Astrocyte (in vitro differentiated cells and primary cell): ENCODE data around the gene ALX4. TPM values are rescaled to one million over a fixed set of nuclear protein-coding genes. Genes with fewer than 3 reads are reported as not detected.

Experiments used
- DNase-seq: peaks from one replicate; pipeline ENCODE4 v3.0.0-alpha.2; 2010; ENCODE audit warnings: low read depth
- FAIRE-seq: peaks from 2 replicates; lab custom pipeline; 2011; peaks lifted over from hg19 to GRCh38; lab: Jason Lieb, UNC
- H2AFZ ChIP-seq: 2 replicates; pipeline ENCODE4 v1.6.0; 2012; ENCODE audit warnings: low read depth, low read length, inconsistent platforms
- H3K27ac ChIP-seq: 2 replicates; pipeline ENCODE4 v1.5.1; 2011; ENCODE audit warnings: low read depth, low read length, inconsistent platforms
- H3K27me3 ChIP-seq: 2 replicates; pipeline ENCODE4 v1.6.0; 2011; ENCODE audit warnings: low read length, inconsistent platforms; ENCODE audit not compliant: insufficient read depth
- H3K36me3 ChIP-seq: 2 replicates; pipeline ENCODE4 v1.5.1; 2011; ENCODE audit warnings: low read length, inconsistent platforms; ENCODE audit not compliant: insufficient read depth
- H3K4me1 ChIP-seq: 2 replicates; pipeline ENCODE4 v1.5.1; 2011; ENCODE audit warnings: low read length, inconsistent platforms; ENCODE audit not compliant: insufficient read depth
- H3K4me2 ChIP-seq: 2 replicates; pipeline ENCODE4 v1.6.0; 2012; ENCODE audit warnings: low read length, inconsistent platforms
- H3K4me3 ChIP-seq: 2 replicates; pipeline ENCODE4 v1.5.1; 2011; ENCODE audit warnings: low read depth, mild to moderate bottlenecking, low read length, inconsistent platforms; ENCODE audit not compliant: insufficient read depth
- H3K79me2 ChIP-seq: 2 replicates; pipeline ENCODE4 v1.6.0; 2012; ENCODE audit warnings: mild to moderate bottlenecking, low read length, inconsistent platforms; ENCODE audit not compliant: insufficient read depth
- H3K9ac ChIP-seq: 2 replicates; pipeline ENCODE4 v1.6.0; 2012; ENCODE audit warnings: mild to moderate bottlenecking, low read length, inconsistent platforms
- H3K9me3 ChIP-seq: 2 replicates; pipeline ENCODE4 v1.5.1; 2012; ENCODE audit warnings: low read depth, mild to moderate bottlenecking, low read length, inconsistent platforms; ENCODE audit not compliant: insufficient read depth
- H4K20me1 ChIP-seq: 2 replicates; pipeline ENCODE4 v1.6.0; 2012; ENCODE audit warnings: low read length, inconsistent platforms; ENCODE audit not compliant: insufficient read depth
- H3K27ac Mint-ChIP-seq: one replicate; pipeline ENCODE4 v1.8.0; 2021; ENCODE audit warnings: mild to moderate bottlenecking, mixed read lengths; ENCODE audit not compliant: unreplicated experiment
- H3K27me3 Mint-ChIP-seq: one replicate; pipeline ENCODE4 v1.8.0; 2021; ENCODE audit warnings: low read depth, mixed read lengths; ENCODE audit not compliant: unreplicated experiment
- H3K36me3 Mint-ChIP-seq: one replicate; pipeline ENCODE4 v1.8.0; 2021; ENCODE audit warnings: low read depth, mixed read lengths; ENCODE audit not compliant: unreplicated experiment
- H3K4me1 Mint-ChIP-seq: one replicate; pipeline ENCODE4 v1.8.0; 2021; ENCODE audit warnings: low read depth, mixed read lengths; ENCODE audit not compliant: unreplicated experiment
- H3K4me3 Mint-ChIP-seq: one replicate; pipeline ENCODE4 v1.8.0; 2021; ENCODE audit warnings: mild to moderate bottlenecking, moderate library complexity, mixed read lengths; ENCODE audit not compliant: unreplicated experiment
- H3K9me3 Mint-ChIP-seq: one replicate; pipeline ENCODE4 v1.8.0; 2021; ENCODE audit warnings: mild to moderate bottlenecking, mixed read lengths; ENCODE audit not compliant: unreplicated experiment
- EZH2 ChIP-seq: IDR thresholded peaks from 2 replicates; pipeline ENCODE4 v1.6.1; 2012; ENCODE audit warnings: mild to moderate bottlenecking, low read length, inconsistent platforms; ENCODE audit not compliant: insufficient read depth
- total RNA-seq: library from RNA; stranded (reverse); gene quantifications from 2 replicates; pipeline ENCODE4 v1.2.1, GENCODE V29; 2021
- TF ChIP-seq, protein P1 (sequence below): IDR thresholded peaks from 2 replicates; pipeline ENCODE4 v1.5.1; 2011; ENCODE audit warnings: low read depth, mild to moderate bottlenecking, inconsistent platforms, low read length, moderate library complexity; ENCODE audit not compliant: insufficient read depth

ALX4 gene
- total RNA-seq, 1 donor from 2014 or later, result not detected

DNA sequence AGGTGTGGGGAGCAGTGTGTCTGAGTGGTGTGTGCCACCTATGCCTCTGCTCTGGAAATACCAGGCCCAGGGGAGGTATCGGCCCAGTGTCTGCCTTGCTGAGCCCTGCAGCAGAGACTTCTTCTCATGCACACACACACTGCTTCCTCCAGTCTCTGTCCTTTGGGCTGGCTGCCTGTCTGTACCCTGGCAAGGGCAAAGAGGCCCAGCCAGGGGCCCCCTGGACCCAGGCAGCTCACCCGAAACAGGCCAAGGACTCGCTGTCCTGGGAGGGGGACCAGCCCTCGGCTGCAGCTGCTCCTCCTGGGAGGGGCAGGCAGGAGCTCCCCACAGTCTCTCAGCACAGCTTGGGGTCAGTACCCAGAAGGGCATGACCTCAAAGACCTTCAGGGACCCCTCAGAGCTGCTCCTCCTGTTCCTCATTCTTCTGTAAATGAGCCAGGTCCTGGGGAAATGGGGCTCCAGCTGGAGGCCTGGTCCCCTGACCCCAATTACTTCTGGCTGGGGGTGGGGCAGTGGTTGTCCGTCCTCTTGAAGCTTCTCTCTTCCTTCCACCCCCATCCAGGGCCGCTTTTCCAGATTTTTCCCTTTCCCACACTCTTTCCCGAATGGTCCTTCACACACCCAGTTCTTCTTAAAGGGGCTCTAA is 24.5 kb upstream of the ALX4 start:
- Histone ChIP-seq H3K9ac (no peak overlapping the region), H3K4me3 (no peak overlapping the region), H3K9me3 (no peaks in the 10 kb centered on the region), H3K36me3 (no peaks in the 10 kb centered on the region), H2AFZ (no peak overlapping the region), H3K79me2 (no peaks in the 10 kb centered on the region), H3K4me2 (no peak overlapping the region), H3K27ac (no peak overlapping the region), H3K4me1 (no peaks in the 10 kb centered on the region), H3K27me3 (peaks cover 77% of the 10 kb centered on the region), H4K20me1 (no peaks in the 10 kb centered on the region)
- TF ChIP-seq, protein P1, sequence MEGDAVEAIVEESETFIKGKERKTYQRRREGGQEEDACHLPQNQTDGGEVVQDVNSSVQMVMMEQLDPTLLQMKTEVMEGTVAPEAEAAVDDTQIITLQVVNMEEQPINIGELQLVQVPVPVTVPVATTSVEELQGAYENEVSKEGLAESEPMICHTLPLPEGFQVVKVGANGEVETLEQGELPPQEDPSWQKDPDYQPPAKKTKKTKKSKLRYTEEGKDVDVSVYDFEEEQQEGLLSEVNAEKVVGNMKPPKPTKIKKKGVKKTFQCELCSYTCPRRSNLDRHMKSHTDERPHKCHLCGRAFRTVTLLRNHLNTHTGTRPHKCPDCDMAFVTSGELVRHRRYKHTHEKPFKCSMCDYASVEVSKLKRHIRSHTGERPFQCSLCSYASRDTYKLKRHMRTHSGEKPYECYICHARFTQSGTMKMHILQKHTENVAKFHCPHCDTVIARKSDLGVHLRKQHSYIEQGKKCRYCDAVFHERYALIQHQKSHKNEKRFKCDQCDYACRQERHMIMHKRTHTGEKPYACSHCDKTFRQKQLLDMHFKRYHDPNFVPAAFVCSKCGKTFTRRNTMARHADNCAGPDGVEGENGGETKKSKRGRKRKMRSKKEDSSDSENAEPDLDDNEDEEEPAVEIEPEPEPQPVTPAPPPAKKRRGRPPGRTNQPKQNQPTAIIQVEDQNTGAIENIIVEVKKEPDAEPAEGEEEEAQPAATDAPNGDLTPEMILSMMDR, result no peak
- TF ChIP-seq EZH2, result no peak
- Mint-ChIP-seq H3K27me3 (peaks cover 80% of the 10 kb centered on the region), H3K27ac (no peak overlapping the region), H3K4me1 (no peaks in the 10 kb centered on the region), H3K36me3 (no peaks in the 10 kb centered on the region), H3K4me3 (no peak overlapping the region), H3K9me3 (no peaks in the 10 kb centered on the region)
- DNase-seq, result no peak
- FAIRE-seq, result no peak

DNA sequence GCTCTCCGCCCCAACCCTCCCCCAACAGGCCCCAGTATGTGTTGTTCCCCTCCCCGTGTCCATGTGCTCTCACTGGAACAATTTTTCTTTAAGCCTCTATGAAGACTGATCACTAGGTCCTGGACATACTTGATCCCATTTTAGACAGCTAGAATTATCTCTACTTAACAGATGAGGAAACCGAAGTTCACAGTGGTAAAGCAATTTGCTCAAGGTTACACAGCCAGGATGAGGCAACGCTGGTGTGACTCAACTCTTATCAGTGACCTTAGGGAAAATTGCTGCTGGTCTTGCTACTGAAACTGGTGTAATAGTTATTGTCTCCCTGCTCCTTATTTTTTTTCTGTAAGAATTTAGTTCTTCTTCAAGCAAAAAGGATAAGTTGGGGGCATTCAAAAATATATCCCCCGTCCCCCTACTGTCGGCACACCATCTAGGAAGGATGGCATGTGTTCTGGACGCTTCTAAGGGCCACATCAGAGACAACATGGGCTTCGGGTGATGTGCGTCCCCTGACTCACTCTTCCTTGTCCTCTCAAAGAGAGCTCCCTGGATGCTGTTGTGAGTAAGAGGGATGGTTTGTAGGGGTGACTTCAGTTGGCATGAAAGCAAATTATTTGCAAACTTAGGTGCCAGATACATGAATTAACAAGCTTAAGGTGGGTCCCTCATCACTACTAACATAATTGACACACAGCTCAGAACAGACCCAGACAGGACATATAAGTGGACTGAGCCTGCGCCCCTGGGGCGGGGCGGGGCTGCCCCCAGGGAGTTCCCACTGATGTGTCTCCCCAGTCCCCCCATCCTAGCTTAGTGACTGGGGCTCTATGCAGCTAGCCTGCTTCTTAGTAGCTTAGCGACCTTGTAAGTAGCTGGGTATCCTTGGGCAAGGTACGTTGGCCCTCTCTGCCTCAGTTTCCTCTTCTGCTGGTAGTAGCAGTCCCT is 23.6 kb upstream of the ALX4 start:
- no peak overlapping the region for H3K9ac ChIP-seq
- H3K36me3 Mint-ChIP-seq, result no peaks in the 10 kb centered on the region
- no peak overlapping the region for H3K4me2 ChIP-seq
- no peak for FAIRE-seq
- DNase-seq, result no peak
- TF ChIP-seq, protein P1, result no peak
- TF ChIP-seq EZH2, result no peak
- no peaks in the 10 kb centered on the region for H3K9me3 Mint-ChIP-seq
- no peaks in the 10 kb centered on the region for H3K79me2 ChIP-seq
- H3K4me1 Mint-ChIP-seq, result no peaks in the 10 kb centered on the region
- no peak overlapping the region for H3K4me3 ChIP-seq
- no peaks in the 10 kb centered on the region for H3K4me1 ChIP-seq
- no peaks in the 10 kb centered on the region for H4K20me1 ChIP-seq
- H3K36me3 ChIP-seq, result no peaks in the 10 kb centered on the region
- H2AFZ ChIP-seq, result no peak overlapping the region
- peaks cover 80% of the 10 kb centered on the region for H3K27me3 Mint-ChIP-seq
- H3K9me3 ChIP-seq, result no peaks in the 10 kb centered on the region
- peak overlapping the region; percentile 34 for H3K4me3 Mint-ChIP-seq
- H3K27ac ChIP-seq, result no peak overlapping the region
- H3K27me3 ChIP-seq, result peaks cover 77% of the 10 kb centered on the region
- peak overlapping the region; percentile 7 for H3K27ac Mint-ChIP-seq
